ENCODE results near the gene BOK.

Gene BOK

DNA sequence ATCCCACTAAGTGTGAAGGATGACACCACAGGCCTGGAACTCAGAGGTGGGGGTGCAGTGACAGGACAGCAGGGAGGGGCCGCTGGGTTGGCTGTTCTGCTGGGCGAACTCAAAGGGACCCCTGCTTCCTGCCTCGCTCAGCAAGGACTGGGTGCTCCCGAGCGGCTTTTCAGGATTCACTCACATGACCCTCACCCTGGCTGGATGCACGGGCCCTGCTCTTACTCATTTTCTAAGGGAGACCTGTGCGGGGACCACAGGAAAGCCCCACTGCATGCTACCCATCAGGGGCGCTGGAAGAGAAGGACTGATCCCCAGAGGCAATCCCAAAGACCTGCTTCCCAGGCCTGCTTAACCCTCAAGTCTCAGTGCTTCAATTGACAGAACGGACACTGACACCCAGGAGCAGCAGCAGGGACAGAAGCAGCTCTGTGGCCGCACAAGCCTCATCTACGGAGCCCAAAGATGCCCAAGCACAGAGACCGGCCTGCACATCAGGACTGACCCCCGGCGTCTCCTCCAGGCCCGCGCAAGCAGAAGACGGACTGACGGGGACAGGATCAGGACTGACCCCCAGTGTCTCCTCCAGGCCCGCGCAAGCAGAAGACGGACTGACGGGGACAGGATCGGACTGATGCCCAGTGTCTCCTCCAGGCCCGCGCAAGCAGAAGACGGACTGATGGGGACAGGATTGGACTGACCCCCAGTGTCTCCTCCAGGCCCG lies 48.8 kb downstream of the BOK start:
- no peak for DNase-seq

DNA sequence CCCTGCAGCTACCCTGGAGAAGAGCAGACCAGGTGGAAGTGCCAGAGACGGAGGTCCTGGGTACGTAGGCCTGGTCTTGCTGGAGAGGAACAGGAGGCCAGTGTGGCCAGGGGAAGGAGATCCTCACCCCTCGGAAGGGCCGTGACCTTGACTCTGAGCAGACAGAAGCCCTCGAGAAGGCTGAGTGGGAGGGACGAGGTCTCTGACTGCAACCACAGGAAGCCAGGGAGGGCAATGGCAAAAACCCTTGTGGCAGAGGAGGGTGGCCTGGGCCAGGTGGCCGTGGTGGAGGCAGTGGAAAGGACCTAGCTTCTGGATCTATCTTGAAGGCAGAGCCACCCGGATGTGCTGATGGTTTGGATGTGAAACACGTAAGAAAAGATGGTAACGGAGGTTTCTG lies 50.3 kb downstream of the BOK start:
- no peak for DNase-seq

DNA sequence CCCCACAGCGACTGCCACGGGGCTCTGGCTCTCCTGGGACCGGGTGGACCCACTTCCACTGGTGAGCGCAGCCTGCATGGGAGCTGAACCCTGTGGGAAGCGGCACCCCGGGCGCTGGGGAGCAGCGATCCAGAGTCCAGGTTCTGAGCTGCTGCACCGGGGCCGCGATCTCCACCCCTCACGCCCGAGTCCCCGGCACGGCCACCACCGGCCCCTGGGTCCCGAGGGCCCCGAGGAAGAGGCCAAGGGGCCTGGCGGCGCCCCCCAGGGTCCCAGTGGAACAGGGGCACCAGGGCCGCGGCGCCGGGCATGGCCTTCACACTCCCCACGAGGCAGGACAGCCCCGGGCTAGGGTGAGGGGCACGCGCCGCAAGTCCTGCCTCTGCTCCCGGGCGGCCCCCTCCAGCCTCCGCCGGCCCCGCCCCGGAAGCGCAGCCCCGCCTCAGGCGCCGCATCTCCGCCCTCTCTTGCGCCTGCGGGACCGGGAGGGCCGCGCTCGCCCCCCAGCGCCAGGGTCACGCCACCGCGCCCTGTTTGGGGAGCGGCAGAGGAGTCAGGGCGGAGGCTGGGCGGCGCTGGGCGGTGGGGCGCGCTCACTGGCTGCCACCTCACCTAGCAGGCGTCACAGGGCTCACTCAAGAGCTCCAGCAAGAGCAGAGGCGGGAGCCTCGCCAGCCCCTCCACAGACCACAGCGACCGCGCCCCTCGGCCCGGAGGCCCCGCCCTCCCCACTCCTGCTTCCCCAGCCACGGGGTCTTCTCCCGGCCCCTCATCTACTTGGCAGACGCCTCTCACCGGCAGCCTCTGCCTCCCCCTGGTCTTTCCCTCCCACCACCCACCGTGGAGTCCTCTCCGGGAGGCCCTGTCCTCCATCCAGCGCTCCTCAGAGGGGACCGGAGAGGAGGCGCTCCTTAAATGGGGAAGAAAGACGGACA lies 51.6 kb downstream of the BOK start:
- peak; percentile 49 for DNase-seq

DNA sequence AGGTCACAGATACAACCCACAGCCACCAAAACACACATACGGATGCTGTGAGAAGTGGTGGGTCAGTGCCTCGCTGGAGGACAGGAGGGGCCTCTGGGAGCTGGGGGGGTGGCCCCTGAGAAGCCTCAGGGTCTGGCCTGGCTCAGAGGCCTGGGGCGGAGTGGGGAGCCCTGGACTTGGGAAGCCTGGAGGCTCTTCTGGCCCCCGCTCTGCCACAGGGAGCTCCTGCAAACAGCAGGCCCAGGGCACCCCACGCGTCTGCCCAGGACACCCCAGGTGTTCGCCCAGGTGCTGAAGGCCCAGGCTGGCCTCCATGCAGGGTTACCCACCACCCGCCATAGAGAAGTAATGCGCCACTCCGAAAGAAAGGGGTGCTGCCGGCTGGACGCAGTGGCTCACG lies 52.5 kb downstream of the BOK start:
- no peak for DNase-seq

DNA sequence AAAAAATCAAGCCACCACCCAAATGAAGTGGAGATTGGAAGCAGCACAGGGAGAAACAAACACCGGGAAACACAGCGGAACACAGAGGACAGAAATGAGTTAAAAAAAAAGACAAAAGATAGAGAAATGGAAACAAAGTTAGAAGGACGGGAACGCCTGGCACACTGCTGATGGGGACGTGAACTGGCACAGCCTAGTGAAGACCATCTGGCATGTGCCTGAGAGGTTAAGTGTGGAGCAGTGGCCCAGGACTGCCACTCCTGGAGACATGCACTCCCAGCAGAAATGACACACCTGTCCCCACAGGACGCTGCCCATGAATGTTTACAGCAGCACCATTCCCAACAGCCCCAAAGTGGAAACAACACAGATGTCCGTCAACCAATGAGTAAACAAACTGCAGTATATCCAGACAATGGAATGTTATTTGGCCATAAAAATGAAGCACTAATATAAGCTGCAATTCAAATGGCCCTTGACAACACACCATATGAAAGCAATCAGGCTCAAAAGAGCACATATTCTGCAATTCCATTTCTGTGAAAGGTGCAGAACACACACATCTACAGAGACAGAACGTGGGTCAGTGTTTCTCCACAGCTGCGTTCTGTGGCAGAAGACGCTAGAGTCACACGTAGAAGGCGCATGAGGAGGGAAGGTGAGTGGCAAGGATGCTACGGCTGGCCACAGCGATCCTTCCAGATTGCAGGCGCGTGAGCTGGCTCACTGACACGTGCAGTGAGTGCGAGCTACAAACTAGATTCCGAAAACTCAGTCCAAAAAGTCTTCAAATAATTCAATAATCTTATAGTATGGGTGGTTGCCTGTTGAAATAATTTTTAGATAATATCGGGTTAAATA lies 53.8 kb downstream of the BOK start:
- no peak for DNase-seq

DNA sequence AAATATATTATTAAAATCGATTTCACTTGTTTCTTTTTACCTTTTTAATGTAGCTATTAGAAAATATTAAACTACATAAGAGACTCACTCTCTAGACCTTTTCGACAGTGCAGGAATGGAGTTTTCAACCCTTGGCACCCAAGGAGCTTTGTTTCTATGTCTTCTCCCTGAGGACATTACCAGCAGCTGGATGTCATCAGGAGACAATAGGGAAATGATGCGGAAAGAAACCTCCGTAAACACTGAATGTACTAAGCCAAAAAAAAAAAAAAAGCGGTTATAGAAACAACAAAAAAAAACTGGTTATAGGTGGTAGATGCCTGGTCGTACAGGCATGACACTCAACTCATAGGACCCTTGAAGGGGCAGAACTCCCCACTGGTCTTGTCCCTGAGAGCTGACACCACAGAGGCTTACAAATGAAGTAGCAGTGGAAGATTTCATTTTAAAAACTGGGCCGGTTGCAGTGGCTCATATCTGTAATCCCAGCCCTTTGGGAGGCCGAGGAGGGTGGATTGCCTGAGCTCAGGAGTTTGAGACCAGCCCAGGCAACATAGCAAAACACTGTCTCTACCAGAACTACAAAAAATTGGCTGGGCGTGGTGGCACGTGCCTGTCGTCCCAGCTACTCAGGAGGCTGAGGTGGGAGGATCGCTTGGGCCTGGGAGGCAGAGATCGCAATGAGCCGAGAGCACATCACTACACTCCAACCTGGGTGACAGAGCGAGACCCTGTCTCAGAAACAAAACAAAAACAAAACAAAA lies 54.7 kb downstream of the BOK start:
- no peak for DNase-seq

DNA sequence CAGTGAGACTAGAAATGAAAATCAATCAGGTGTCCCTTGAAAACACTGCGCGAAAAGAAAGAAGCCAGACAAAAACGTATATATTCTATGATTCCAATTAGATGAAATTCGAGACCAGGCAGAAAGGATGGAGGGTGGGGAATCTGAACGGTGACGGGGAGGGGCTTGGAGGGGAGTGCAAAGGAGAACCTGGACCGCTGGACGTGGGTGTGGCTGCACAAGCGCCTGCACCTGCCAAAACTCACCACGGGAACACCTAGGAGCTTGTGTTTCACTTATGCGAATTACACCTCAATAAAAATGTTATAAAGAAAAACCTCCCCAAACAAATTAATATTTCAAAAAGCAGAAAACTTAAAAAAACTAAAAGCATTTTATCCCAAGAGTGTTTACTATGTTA lies 56.5 kb downstream of the BOK start:
- no peak for DNase-seq

DNA sequence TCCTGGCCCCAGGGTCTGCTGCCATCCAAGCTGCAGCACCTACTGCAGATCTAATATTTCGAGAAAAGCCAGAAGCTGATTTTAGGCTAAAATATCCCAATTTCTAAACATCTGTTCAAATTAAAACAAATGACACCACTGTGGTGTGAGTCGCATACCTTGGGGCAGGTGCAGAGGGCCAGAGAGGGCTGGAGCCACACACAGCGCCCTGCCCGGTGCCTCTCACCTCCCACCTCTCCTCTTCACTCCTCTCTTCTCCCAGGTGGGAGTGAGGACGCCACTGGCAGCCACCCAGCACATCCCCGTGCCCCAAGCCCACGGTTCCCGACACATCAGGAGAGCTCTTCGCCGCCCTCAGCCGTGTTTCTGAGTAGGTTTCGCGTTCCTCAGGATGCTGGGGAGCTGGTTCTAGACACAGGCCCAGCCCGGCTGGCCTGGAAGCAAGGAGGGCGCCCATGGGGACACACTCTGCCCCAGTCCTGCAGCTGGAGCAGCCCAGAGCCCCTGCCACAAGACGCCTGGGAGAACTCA lies 57.0 kb downstream of the BOK start:
- DNase-seq = no peak

DNA sequence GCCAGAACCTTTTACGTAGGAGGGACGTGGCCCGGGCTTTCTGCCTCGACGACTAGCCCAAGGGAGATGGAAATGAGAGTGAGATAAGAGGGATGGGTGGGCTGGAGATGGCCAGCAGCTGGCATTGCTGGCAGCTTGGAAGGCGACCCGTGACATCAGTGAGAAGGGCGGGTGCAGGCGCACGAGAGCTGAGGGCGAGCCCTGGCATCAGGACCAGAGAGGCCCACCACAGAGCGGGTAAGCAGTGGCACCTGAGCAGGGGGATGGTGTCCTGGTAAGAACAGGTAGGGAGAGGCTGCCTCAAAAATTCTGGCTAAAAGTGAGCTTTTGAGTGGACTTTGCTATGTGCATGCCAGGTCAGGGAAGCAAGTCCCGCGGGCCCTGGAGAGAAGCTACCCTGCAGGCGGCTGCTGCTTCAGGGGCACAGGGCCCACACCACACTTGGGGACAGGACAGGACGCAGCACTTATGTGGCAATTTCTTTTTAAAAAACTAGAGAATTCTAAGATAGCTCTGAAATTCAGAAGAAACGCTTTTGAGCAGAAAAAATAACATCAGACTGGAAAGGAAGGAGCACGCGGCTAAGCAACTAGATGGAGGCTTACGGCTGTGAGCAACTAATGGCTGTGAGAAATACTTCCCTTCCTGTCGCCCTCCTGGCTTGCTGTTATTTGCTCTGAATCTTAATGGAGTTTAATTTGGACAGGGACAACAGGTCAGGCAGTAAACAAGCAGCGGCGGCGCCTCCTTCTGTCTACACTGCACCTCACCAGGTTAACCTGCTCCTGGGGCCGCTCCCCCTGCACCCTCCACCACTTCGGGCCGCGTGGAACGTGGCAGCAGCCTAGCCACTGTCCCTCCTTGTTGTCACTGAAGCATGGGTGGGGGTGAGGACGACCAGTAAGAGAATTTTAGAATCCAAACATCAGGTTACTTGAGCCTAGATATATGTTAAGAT lies 57.9 kb downstream of the BOK start:
- DNase-seq = no peak

DNA sequence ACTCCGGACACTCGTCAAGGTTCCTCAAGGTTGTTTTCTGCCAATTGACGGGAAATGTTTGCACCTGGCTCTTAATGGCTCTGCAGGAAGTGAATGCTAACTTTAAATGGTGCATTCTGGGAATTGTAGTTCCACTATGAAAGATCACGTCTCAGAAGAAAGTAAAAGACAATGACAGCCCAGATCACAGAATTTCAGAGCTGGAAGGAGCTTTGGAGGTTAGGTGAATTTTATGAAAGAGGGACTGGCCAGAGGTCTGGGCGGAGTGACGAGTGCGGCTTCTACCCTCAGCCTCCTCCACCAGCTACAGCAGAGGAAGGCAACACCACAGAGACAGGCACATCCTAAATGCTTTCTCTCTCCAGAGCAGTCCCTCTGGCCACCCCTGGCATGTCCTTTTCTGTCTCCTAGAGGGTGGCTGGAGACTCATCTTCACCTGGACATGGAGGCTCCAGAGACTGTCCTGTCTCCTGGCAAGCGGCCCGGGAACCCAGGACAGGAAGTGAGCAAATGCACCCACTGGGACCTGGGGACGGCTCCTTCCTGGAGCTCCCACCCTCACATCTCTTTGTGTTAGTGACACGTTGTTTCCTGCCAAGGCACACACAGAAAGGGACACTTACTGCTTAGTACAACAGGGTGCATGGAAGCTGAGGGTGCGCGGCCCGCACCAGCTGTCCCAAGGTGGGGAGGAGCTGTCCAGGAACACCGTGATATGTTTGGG lies 59.0 kb downstream of the BOK start:
- no peak for DNase-seq

DNA sequence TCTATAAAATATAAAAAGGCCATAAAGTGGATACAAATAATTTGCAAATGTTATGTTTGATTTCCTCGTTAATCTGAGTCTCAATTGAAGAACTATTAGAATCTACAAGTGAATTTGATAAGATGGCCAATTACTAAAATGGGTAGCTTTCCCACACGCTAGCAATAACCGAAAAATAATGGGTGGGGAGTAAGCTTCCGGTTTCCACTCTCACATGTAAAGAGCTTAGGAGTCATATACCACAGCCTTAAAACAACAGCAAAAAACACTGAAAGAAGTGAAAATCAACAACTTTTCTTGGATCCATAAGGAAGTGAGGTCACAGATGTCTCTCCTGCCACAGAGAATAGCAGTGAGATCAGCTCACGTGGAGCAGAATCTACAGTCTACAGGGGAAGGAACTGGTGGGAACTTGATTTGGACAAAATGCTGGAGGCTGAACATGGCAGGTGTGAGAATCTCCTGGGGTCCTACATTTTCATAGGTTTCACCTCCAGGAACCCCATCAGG lies 59.8 kb downstream of the BOK start:
- DNase-seq = no peak

DNA sequence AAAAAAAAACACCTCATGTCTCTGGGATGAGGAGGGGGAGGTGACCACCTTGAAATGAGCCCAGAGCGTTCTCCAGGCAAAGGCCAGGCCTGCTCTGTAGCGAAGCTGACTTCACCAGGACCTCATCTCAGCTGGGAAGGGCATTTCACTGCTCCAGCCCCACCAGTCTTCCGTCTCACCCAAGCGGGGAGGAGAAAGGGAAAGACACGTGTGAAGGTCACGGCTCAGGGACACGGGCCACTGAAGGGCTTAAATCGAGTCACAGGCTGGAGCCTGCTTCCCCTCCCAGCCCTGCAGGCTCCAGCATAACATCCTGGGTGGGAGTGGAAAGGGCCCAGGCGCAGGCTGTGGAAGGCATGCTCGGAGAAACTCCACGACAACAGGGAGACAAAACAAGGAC lies 60.3 kb downstream of the BOK start:
- DNase-seq = no peak

DNA sequence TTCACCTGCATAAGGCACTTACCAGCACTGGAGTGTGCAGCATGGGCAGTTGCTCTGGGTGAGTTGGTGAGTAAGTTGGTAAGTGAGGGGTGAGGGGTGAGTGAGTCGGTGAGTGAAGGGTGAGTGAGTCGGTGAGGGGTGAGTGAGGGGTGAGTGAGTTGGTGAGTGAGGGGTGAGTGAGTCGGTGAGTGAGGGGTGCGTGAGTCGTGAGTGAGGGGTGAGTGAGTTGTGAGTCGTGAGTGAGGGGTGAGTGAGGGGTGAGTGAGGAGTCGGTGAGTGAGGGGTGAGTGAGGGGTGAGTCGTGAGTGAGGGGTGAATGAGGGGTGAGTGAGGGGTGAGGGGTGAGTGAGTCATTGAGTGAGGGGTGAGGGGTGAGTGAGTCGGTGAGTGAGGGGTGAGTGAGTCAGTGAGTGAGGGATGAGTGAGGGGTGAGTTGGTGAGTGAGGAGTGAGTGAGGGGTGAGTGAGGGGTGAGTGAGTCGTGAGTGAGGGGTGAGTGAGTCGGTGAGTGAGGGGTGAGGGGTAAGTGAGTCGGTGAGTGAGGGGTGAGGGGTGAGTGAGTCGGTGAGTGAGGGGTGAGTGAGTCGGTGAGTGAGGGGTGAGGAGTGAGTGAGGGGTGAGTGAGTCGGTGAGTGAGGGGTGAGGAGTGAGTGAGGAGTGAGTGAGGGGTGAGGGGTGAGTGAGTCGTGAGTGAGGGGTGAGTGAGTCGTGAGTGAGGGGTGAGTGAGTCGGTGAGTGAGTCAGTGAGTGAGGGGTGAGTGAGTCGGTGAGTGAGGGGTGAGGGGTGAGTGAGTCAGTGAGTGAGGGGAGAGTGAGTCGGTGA lies 61.3 kb downstream of the BOK start:
- DNase-seq = no peak

DNA sequence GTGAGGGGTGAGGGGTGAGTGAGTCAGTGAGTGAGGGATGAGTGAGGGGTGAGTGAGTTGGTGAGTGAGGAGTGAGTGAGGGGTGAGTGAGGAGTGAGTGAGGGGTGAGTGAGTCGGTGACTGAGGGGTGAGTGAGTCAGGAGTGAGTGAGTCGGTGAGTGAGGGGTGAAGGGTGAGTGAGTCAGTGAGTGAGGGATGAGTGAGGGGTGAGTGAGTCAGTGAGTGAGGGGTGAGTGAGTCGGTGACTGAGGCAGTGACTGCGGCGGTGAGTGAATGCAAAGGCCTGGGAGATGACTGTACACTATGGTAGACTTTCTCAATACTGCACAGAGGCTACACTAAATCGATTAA lies 61.8 kb downstream of the BOK start:
- DNase-seq = no peak

Measured in SIG-M5 (cell line).